Measurements from ENCODE around the gene USP21.
A peak's percentile ranks its signal among the peaks of the same experiment; 100 is the strongest.

- TF ChIP-seq, protein P1, sequence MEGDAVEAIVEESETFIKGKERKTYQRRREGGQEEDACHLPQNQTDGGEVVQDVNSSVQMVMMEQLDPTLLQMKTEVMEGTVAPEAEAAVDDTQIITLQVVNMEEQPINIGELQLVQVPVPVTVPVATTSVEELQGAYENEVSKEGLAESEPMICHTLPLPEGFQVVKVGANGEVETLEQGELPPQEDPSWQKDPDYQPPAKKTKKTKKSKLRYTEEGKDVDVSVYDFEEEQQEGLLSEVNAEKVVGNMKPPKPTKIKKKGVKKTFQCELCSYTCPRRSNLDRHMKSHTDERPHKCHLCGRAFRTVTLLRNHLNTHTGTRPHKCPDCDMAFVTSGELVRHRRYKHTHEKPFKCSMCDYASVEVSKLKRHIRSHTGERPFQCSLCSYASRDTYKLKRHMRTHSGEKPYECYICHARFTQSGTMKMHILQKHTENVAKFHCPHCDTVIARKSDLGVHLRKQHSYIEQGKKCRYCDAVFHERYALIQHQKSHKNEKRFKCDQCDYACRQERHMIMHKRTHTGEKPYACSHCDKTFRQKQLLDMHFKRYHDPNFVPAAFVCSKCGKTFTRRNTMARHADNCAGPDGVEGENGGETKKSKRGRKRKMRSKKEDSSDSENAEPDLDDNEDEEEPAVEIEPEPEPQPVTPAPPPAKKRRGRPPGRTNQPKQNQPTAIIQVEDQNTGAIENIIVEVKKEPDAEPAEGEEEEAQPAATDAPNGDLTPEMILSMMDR (IDR thresholded peaks at IDR 0.05), result peak in 1 of 3 experiments; percentile 7
- TF ChIP-seq POLR2A (IDR thresholded peaks at IDR 0.05), result no peak
Observed at GRCh38 chr1:161180639-161181038, 21.3 kb downstream of the USP21 start.
